ENCODE results near the gene NSFL1C.

NSFL1C gene

GRCh38 chr20:1489764-1490436 is 23.3 kb upstream of the NSFL1C start:
- Histone ChIP-seq H3F3A (ENCODE audit: control insufficient read depth, insufficient read depth) (peaks cover 18% of the 10 kb centered on the region), H3K27me3 (ENCODE audit: control insufficient read depth, low read length) (no peaks in the 10 kb centered on the region), H3K4me3 (ENCODE audit: low read length) (peak overlapping the region; percentile 55), H3K36me3 (ENCODE audit: control insufficient read depth, low read length) (no peaks in the 10 kb centered on the region), H3K79me2 (ENCODE audit: control insufficient read depth, low read length) (peaks cover 8% of the 10 kb centered on the region; the same call in 1 of the 2 replicates), H3K27ac (ENCODE audit: low read depth, low read length) (peak overlapping the region; percentile 88), H3K9me3 (ENCODE audit: control insufficient read depth, insufficient read depth, low read length) (peaks cover 7% of the 10 kb centered on the region; the same call in 1 of the 2 replicates), H3K4me2 (ENCODE audit: low read length) (peak overlapping the region; percentile 49), H4K20me1 (ENCODE audit: control insufficient read depth, insufficient read depth, low read depth, low read length) (no peaks in the 10 kb centered on the region), H3K9me2 (replicated peaks; ENCODE audit: control insufficient read depth, low read length) (no peaks in the 10 kb centered on the region), H3K4me1 (ENCODE audit: control insufficient read depth, low read length) (peaks cover 99% of the 10 kb centered on the region)
- TF ChIP-seq EZH2phosphoT487 (IDR thresholded peaks at IDR 0.05; ENCODE audit: borderline replicate concordance, low read length): no peak
- TF ChIP-seq, protein P1, sequence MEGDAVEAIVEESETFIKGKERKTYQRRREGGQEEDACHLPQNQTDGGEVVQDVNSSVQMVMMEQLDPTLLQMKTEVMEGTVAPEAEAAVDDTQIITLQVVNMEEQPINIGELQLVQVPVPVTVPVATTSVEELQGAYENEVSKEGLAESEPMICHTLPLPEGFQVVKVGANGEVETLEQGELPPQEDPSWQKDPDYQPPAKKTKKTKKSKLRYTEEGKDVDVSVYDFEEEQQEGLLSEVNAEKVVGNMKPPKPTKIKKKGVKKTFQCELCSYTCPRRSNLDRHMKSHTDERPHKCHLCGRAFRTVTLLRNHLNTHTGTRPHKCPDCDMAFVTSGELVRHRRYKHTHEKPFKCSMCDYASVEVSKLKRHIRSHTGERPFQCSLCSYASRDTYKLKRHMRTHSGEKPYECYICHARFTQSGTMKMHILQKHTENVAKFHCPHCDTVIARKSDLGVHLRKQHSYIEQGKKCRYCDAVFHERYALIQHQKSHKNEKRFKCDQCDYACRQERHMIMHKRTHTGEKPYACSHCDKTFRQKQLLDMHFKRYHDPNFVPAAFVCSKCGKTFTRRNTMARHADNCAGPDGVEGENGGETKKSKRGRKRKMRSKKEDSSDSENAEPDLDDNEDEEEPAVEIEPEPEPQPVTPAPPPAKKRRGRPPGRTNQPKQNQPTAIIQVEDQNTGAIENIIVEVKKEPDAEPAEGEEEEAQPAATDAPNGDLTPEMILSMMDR (IDR thresholded peaks at IDR 0.05; ENCODE audit: low read depth, low read length, poor library complexity, severe bottlenecking): no peak

DNA sequence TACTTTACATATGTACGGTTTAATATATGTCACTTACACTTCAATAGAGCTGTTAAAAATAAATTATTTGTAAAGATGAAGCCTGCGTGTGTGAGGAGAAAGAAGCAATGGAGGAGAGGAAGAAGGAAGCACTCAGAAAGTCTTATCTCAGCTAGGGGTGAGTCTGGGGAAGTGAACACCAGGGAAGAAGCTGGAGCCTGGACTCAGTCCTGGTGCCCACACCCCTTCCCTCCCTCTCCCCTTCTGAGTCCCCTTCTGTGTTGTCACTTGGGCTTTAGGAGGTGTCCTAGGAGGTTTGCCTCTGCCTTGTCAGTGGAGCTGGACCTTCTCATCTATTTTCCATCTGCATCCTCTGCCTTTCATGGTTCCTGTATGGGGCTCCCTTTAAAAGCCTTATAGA is 22.7 kb upstream of the NSFL1C start:
- peaks cover 18% of the 10 kb centered on the region for H3F3A ChIP-seq (ENCODE audit: control insufficient read depth, insufficient read depth)
- no peaks in the 10 kb centered on the region for H3K36me3 ChIP-seq (ENCODE audit: control insufficient read depth, low read length)
- H3K9me3 ChIP-seq (ENCODE audit: control insufficient read depth, insufficient read depth, low read length): peaks cover 7% of the 10 kb centered on the region; the same call in 1 of the 2 replicates
- no peak for TF ChIP-seq EZH2phosphoT487 (IDR thresholded peaks at IDR 0.05; ENCODE audit: borderline replicate concordance, low read length)
- TF ChIP-seq, protein P1 (IDR thresholded peaks at IDR 0.05; ENCODE audit: low read depth, low read length, poor library complexity, severe bottlenecking): no peak
- peak overlapping the region; percentile 55 for H3K4me3 ChIP-seq (ENCODE audit: low read length)
- peaks cover 99% of the 10 kb centered on the region for H3K4me1 ChIP-seq (ENCODE audit: control insufficient read depth, low read length)
- H3K27ac ChIP-seq (ENCODE audit: low read depth, low read length): peak overlapping the region; percentile 88
- no peaks in the 10 kb centered on the region for H4K20me1 ChIP-seq (ENCODE audit: control insufficient read depth, insufficient read depth, low read depth, low read length)
- no peaks in the 10 kb centered on the region for H3K27me3 ChIP-seq (ENCODE audit: control insufficient read depth, low read length)
- peaks cover 9% of the 10 kb centered on the region; the same call in 1 of the 2 replicates for H3K79me2 ChIP-seq (ENCODE audit: control insufficient read depth, low read length)
- peak overlapping the region; percentile 49 for H3K4me2 ChIP-seq (ENCODE audit: low read length)
- H3K9me2 ChIP-seq (replicated peaks; ENCODE audit: control insufficient read depth, low read length): no peaks in the 10 kb centered on the region

DNA sequence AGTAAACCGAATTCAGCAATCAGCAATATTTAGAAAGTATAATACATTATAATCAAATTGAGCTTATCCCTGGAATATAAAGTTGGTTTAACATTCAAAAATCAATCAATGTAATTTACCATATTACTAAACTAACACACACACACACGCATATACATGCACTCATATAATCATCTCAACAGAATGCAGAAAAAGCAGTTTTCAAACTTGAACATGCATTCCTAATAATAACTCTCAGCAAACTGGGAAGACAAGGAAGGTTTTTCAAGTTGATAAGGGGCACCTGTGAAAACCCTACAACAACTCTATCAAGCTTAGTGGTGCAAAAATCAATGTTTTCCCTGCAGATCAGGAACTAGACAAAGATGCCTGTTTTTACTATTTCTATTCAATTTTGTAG is 19.9 kb upstream of the NSFL1C start:
- peaks cover 11% of the 10 kb centered on the region for H3F3A ChIP-seq (ENCODE audit: control insufficient read depth, insufficient read depth)

More for the DNA sequence above, 19.9 kb upstream of the NSFL1C start:
- Histone ChIP-seq H3K27me3 (ENCODE audit: control insufficient read depth, low read length) (no peaks in the 10 kb centered on the region), H3K4me1 (ENCODE audit: control insufficient read depth, low read length) (peaks cover 95% of the 10 kb centered on the region), H4K20me1 (ENCODE audit: control insufficient read depth, insufficient read depth, low read depth, low read length) (no peaks in the 10 kb centered on the region), H3K9me2 (replicated peaks; ENCODE audit: control insufficient read depth, low read length) (no peaks in the 10 kb centered on the region), H3K4me2 (ENCODE audit: low read length) (peak overlapping the region; percentile 57), H3K36me3 (ENCODE audit: control insufficient read depth, low read length) (no peaks in the 10 kb centered on the region), H3K4me3 (ENCODE audit: low read length) (peak overlapping the region; percentile 48), H3K27ac (ENCODE audit: low read depth, low read length) (peak overlapping the region; percentile 88), H3K9me3 (ENCODE audit: control insufficient read depth, insufficient read depth, low read length) (peaks cover 3% of the 10 kb centered on the region; the same call in 1 of the 2 replicates), H3K79me2 (ENCODE audit: control insufficient read depth, low read length) (peaks cover 12% of the 10 kb centered on the region; the same call in 1 of the 2 replicates)
- TF ChIP-seq, protein P1 (IDR thresholded peaks at IDR 0.05; ENCODE audit: low read depth, low read length, poor library complexity, severe bottlenecking): no peak
- TF ChIP-seq EZH2phosphoT487 (IDR thresholded peaks at IDR 0.05; ENCODE audit: borderline replicate concordance, low read length): no peak

Measured in DOHH2 (cell line).